ENCODE data around the gene SBF1. TPM values are rescaled to one million over a fixed set of nuclear protein-coding genes. Genes with fewer than 3 reads are reported as not detected.

The SBF1 gene
- total RNA-seq, 1 donor from 2014 or later, result 144 TPM

GRCh38 chr22:50488006-50488677, 13.3 kb upstream of the SBF1 start:
- DNase-seq (no peak), ATAC-seq (ENCODE audit: low read depth) (no peak)
- H3K9me3 Mint-ChIP-seq, result no peaks in the 10 kb centered on the region
- ChIA-PET CTCF (no interaction called here), POLR2A (no interaction called here)
- no peak overlapping the region for H3K4me3 Mint-ChIP-seq
- no peaks in the 10 kb centered on the region for H3K27me3 Mint-ChIP-seq
- H3K4me1 Mint-ChIP-seq, result peaks cover 14% of the 10 kb centered on the region
- no peak overlapping the region for H3K27ac Mint-ChIP-seq
- intact Hi-C loops (cut with micrococcal nuclease), result no loop called here
- TF ChIP-seq CTCF (IDR thresholded peaks at IDR 0.05), result no peak
- no peaks in the 10 kb centered on the region for H3K36me3 Mint-ChIP-seq (ENCODE audit: low read depth)

GRCh38 chr22:50487290-50488005, 12.6 kb upstream of the SBF1 start:
- no peak overlapping the region for H3K4me3 Mint-ChIP-seq
- ChIA-PET POLR2A (interaction anchor here (1.6 kb wide), 1 partner anchor 10 kb away, joined by 3 read pairs; no protein-coding TSS in a partner anchor), CTCF (no interaction called here)

GRCh38 chr22:50486561-50487289, 11.9 kb upstream of the SBF1 start, which contains the start of gene MIOX:
MIOX (plus strand) TSS chr22:50486859; CDS start chr22:50486898, 39 bp downstream.
- H3K27ac Mint-ChIP-seq, result no peak within 1 kb of the TSS
- no peaks in the 10 kb centered on the region for H3K27me3 Mint-ChIP-seq
- no peak within 1 kb of the TSS for H3K4me3 Mint-ChIP-seq
- POLR2A ChIA-PET, result interaction anchor here (1.6 kb wide), 1 partner anchor 11 kb away, joined by 3 read pairs; no protein-coding TSS in a partner anchor
- no peaks in the 10 kb centered on the region for H3K9me3 Mint-ChIP-seq
- no peaks in the 10 kb centered on the region for H3K36me3 Mint-ChIP-seq (ENCODE audit: low read depth)
- DNase-seq, result no peak
- no peak for ATAC-seq (ENCODE audit: low read depth)
- H3K4me1 Mint-ChIP-seq, result peaks cover 14% of the 10 kb centered on the region
- intact Hi-C loops (cut with micrococcal nuclease), result no loop called here
- CTCF ChIA-PET, result no interaction called here
- no peak for TF ChIP-seq CTCF (IDR thresholded peaks at IDR 0.05)

More at GRCh38 chr22:50487290-50488005, 12.6 kb upstream of the SBF1 start:
- DNase-seq, result no peak
- H3K36me3 Mint-ChIP-seq (ENCODE audit: low read depth), result no peaks in the 10 kb centered on the region
- no peak overlapping the region for H3K27ac Mint-ChIP-seq
- TF ChIP-seq CTCF (IDR thresholded peaks at IDR 0.05), result no peak
- intact Hi-C loops (cut with micrococcal nuclease), result no loop called here
- peaks cover 14% of the 10 kb centered on the region for H3K4me1 Mint-ChIP-seq
- H3K9me3 Mint-ChIP-seq, result no peaks in the 10 kb centered on the region
- no peak for ATAC-seq (ENCODE audit: low read depth)
- H3K27me3 Mint-ChIP-seq, result no peaks in the 10 kb centered on the region

GRCh38 chr22:50485221-50486131, 10.6 kb upstream of the SBF1 start:
- H3K27ac Mint-ChIP-seq, result no peak overlapping the region
- H3K4me3 Mint-ChIP-seq, result no peak overlapping the region
- DNase-seq (no peak), ATAC-seq (ENCODE audit: low read depth) (no peak)
- intact Hi-C loops (cut with micrococcal nuclease), result no loop called here
- peaks cover 8% of the 10 kb centered on the region for H3K4me1 Mint-ChIP-seq
- H3K36me3 Mint-ChIP-seq (ENCODE audit: low read depth), result no peaks in the 10 kb centered on the region
- ChIA-PET POLR2A (interaction anchor here (1.2 to 1.5 kb wide), 2 partner anchors 13 to 17 kb away, joined by 3 to 5 read pairs; no protein-coding TSS in a partner anchor), CTCF (no interaction called here)
- no peak for TF ChIP-seq CTCF (IDR thresholded peaks at IDR 0.05)
- H3K9me3 Mint-ChIP-seq, result no peaks in the 10 kb centered on the region
- no peaks in the 10 kb centered on the region for H3K27me3 Mint-ChIP-seq

Data from activated B cell treated with CpG ODN at 0.5 μM for 24 hours (primary cell).